HCT116 (cell line): ENCODE results near the gene RFLNA. TPM values are rescaled to one million over a fixed set of nuclear protein-coding genes. Genes with fewer than 3 reads are reported as not detected.

Experiments used
- ATAC-seq: fragments of 200-7000 bp; cut with Tn5 transposase; 2 replicates; pipeline ENCODE4 v1.9.1; 2020; ENCODE audit warnings: mild to moderate bottlenecking, moderate library complexity
- BruUV-seq: library from RNA; stranded (reverse); fragments of 400-500 nt; replicated peaks from 2 replicates; lab custom pipeline; 2021; lab: Mats Ljungman, UMichigan
- CTCF ChIA-PET: fragments of 300-600 bp; sonication (Branson Sonifier 250); formaldehyde crosslinking; loops from one replicate; lab custom pipeline; 2021; ENCODE audit warnings: antibody characterized with exemption; lab: Charles Lee
- POLR2A ChIA-PET: fragments of 300-600, 350-600 bp; sonication (Branson Sonifier 250); formaldehyde crosslinking; loops from one replicate; lab custom pipeline; 2021; ENCODE audit warnings: antibody characterized with exemption; lab: Charles Lee
- RAD21 ChIA-PET, 2 experiments: fragments of 300-600 bp; sonication (Branson Sonifier 250); formaldehyde crosslinking; loops; one replicate each; lab custom pipeline; 2023; ENCODE audit warnings: low total read pairs in 2 of 2; ENCODE audit not compliant: uncharacterized antibody in 2 of 2, unreplicated experiment in 2 of 2, low non-redundant PET in 1 of 2; lab: Charles Lee
- DNase-seq: peaks from one replicate; pipeline ENCODE4 v3.0.0-alpha.2; 2010; ENCODE audit warnings: low read depth, low spot score
- H2AFZ ChIP-seq: fragments of 200-600 bp; shearing (Covaris generic), sonication (generic); 2 replicates; pipeline ENCODE4 v1.6.1; 2017; ENCODE audit warnings: low read depth, mixed run types, mixed read lengths, antibody characterized with exemption, low read length; ENCODE audit not compliant: poor library complexity, severe bottlenecking
- H3K27ac ChIP-seq: 2 replicates; pipeline ENCODE4 v1.5.1; 2012; ENCODE audit warnings: low read depth, low read length
- H3K27me3 ChIP-seq: fragments of 200-600 bp; sonication (generic); 2 replicates; pipeline ENCODE4 v1.6.1; 2016; ENCODE audit warnings: mixed run types, low read length, mixed read lengths; ENCODE audit not compliant: insufficient read depth
- H3K36me3 ChIP-seq, 2 experiments: fragments of 200-500 bp in 1 of 2; fragments of 200-600 bp in 1 of 2; sonication (Bioruptor generic) in 1 of 2; sonication (generic) in 1 of 2; 2 replicates each; pipeline versions ENCODE4 v1.5.1 to v1.6.1; 2014 to 2016; ENCODE audit warnings: low read length in 2 of 2, inconsistent platforms in 1 of 2, mixed read lengths in 1 of 2, mixed run types in 1 of 2; ENCODE audit not compliant: insufficient read depth in 2 of 2, control insufficient read depth in 1 of 2
- H3K4me1 ChIP-seq, 2 experiments: fragments of 200-600 bp in 1 of 2; sonication (generic) in 1 of 2; 2 replicates each; pipeline versions ENCODE4 v1.5.1 to v1.6.1; 2012 to 2017; ENCODE audit warnings: low read length in 2 of 2, inconsistent platforms in 1 of 2, mild to moderate bottlenecking in 1 of 2, mixed read lengths in 1 of 2, mixed run types in 1 of 2, moderate library complexity in 1 of 2; ENCODE audit not compliant: insufficient read depth in 2 of 2, control insufficient read depth in 1 of 2
- H3K4me2 ChIP-seq: fragments of 200-600 bp; sonication (generic); 2 replicates; pipeline ENCODE4 v1.6.1; 2017; ENCODE audit warnings: mixed run types, low read length, mixed read lengths
- H3K4me3 ChIP-seq, 2 experiments: fragments of 200-600 bp in 1 of 2; sonication (generic) in 1 of 2; replicated peaks in 1 of 2; 2 replicates each; pipeline ENCODE4 v1.5.1; 2011 to 2016; ENCODE audit warnings: low read length in 2 of 2, control low read depth in 1 of 2, low read depth in 1 of 2, mild to moderate bottlenecking in 1 of 2, mixed read lengths in 1 of 2, mixed run types in 1 of 2
- H3K79me2 ChIP-seq: fragments of 200-600 bp; sonication (generic); 2 replicates; pipeline ENCODE4 v1.6.1; 2017; ENCODE audit warnings: mild to moderate bottlenecking, mixed run types, low read length, moderate library complexity, mixed read lengths; ENCODE audit not compliant: insufficient read depth
- H3K9ac ChIP-seq: fragments of 200-600 bp; sonication (generic); 2 replicates; pipeline ENCODE4 v1.6.1; 2016; ENCODE audit warnings: low read length, mixed read lengths
- H3K9me2 ChIP-seq: fragments of 200-600 bp; sonication (generic), shearing (Covaris generic); 2 replicates; pipeline ENCODE4 v1.6.1; 2017; ENCODE audit warnings: mixed run types, mild to moderate bottlenecking, moderate library complexity; ENCODE audit not compliant: insufficient read depth
- H3K9me3 ChIP-seq, 2 experiments: fragments of 200-500 bp in 1 of 2; fragments of 200-600 bp in 1 of 2; sonication (Bioruptor generic) in 1 of 2; sonication (generic) in 1 of 2; 2 replicates each; pipeline ENCODE4 v1.6.1; 2014 to 2017; ENCODE audit warnings: low read length in 2 of 2, mixed read lengths in 2 of 2, inconsistent platforms in 1 of 2, low read depth in 1 of 2, mild to moderate bottlenecking in 1 of 2, mixed run types in 1 of 2, moderate library complexity in 1 of 2; ENCODE audit not compliant: control insufficient read depth in 1 of 2, insufficient read depth in 1 of 2
- H4K20me1 ChIP-seq: fragments of 200-600 bp; sonication (generic), shearing (Covaris generic); 2 replicates; pipeline ENCODE4 v1.6.1; 2017; ENCODE audit warnings: mixed run types, mild to moderate bottlenecking, moderate library complexity; ENCODE audit not compliant: insufficient read depth
- CBX3 ChIP-seq: IDR thresholded peaks from 2 replicates; pipeline ENCODE4 v1.6.1; 2012; ENCODE audit warnings: low read depth
- CEBPB ChIP-seq: IDR thresholded peaks from 2 replicates; pipeline ENCODE4 v1.6.1; 2012; ENCODE audit warnings: low read depth
- CTCF ChIP-seq, 3 experiments: fragments of 200-600 bp in 1 of 3; sonication (generic) in 1 of 3; IDR thresholded peaks in 2 of 3; conservative IDR thresholded peaks in 1 of 3; 2 replicates each; pipeline ENCODE4 v1.5.1; 2012 to 2017; ENCODE audit warnings: low read depth in 2 of 3, low read length in 2 of 3, antibody characterized with exemption in 1 of 3, borderline replicate concordance in 1 of 3, control low read depth in 1 of 3, mild to moderate bottlenecking in 1 of 3, mixed read lengths in 1 of 3, mixed run types in 1 of 3, moderate library complexity in 1 of 3; ENCODE audit not compliant: insufficient read depth in 1 of 3
- EGR1 ChIP-seq: IDR thresholded peaks from 2 replicates; pipeline ENCODE4 v1.6.1; 2012; ENCODE audit warnings: low read depth
- ELF1 ChIP-seq: IDR thresholded peaks from 2 replicates; pipeline ENCODE4 v1.6.1; 2012; ENCODE audit warnings: low read depth, borderline replicate concordance
- EZH2 ChIP-seq: fragments of 200-600 bp; sonication (generic); IDR thresholded peaks from 2 replicates; pipeline ENCODE4 v1.6.1; 2017; ENCODE audit warnings: antibody characterized with exemption, mixed run types
- EZH2phosphoT487 ChIP-seq: fragments of 200-600 bp; IDR thresholded peaks from 2 replicates; pipeline ENCODE4 v1.6.1; 2018; ENCODE audit warnings: antibody characterized with exemption, borderline replicate concordance
- FOSL1 ChIP-seq: IDR thresholded peaks from 2 replicates; pipeline ENCODE4 v1.6.1; 2012; ENCODE audit warnings: low read depth
- JUND ChIP-seq: IDR thresholded peaks from 2 replicates; pipeline ENCODE4 v1.6.1; 2012
- REST ChIP-seq: IDR thresholded peaks from 2 replicates; pipeline ENCODE4 v1.6.1; 2012; ENCODE audit warnings: low read depth
- SIN3A ChIP-seq: IDR thresholded peaks from 2 replicates; pipeline ENCODE4 v1.6.1; 2012; ENCODE audit warnings: low read depth
- YY1 ChIP-seq: IDR thresholded peaks from 2 replicates; pipeline ENCODE4 v1.6.1; 2011; ENCODE audit warnings: low read length, low read depth, moderate library complexity, mild to moderate bottlenecking; ENCODE audit not compliant: insufficient replicate concordance; ENCODE audit errors: extremely low read depth
- ZBTB33 ChIP-seq: IDR thresholded peaks from 2 replicates; pipeline ENCODE4 v1.6.1; 2011; ENCODE audit warnings: mild to moderate bottlenecking, low read length, moderate library complexity; ENCODE audit not compliant: insufficient replicate concordance; ENCODE audit errors: extremely low read depth
- ZFX ChIP-seq: fragments of 450-650 bp; IDR thresholded peaks from 2 replicates; pipeline ENCODE4 v1.6.1; 2017
- intact Hi-C: fragments of 100-400 bp; cut with micrococcal nuclease; formaldehyde crosslinking; loops from 2 replicates; pipeline ENCODE4 v1.10.0; 2022
- total RNA-seq: library from RNA; stranded (reverse); gene quantifications from one replicate; pipeline ENCODE4 v1.2.1, GENCODE V29; 2021; ENCODE audit not compliant: unreplicated experiment
- TF ChIP-seq, protein P1 (sequence below): IDR thresholded peaks from 2 replicates; pipeline ENCODE4 v1.6.1; 2012

Gene RFLNA
- total RNA-seq, 1 experiment from 2014 or later, result not detected

- ChIA-PET POLR2A (no interaction called here), RAD21 (no interaction called here), CTCF (no interaction called here)
- H4K20me1 ChIP-seq, result no peaks in the 10 kb centered on the region
- no peak for ATAC-seq
- no peak overlapping the region for H3K9ac ChIP-seq
- H3K9me3 ChIP-seq, result no peaks in the 10 kb centered on the region
- H3K27ac ChIP-seq, result no peak overlapping the region
- no peak overlapping the region for H2AFZ ChIP-seq
- no peak for DNase-seq
- no peaks in the 10 kb centered on the region for H3K4me1 ChIP-seq
- TF ChIP-seq CTCF (IDR thresholded peaks at IDR 0.05 in 2 of 3, conservative IDR thresholded peaks at IDR 0.05 in 1 of 3; ENCODE audit: borderline replicate concordance in 1 of 3, insufficient read depth in 1 of 3, low read depth in 2 of 3, low read length in 2 of 3), result no peak
- no peak for TF ChIP-seq CBX3
- TF ChIP-seq ZBTB33, result no peak
- TF ChIP-seq YY1, result no peak
- TF ChIP-seq REST, result no peak
- TF ChIP-seq ZFX, result no peak
- no peak for TF ChIP-seq JUND
- TF ChIP-seq CEBPB, result no peak
- no peak for TF ChIP-seq EZH2
- no peak for TF ChIP-seq SIN3A
- TF ChIP-seq EZH2phosphoT487, result no peak
- TF ChIP-seq, protein P1, sequence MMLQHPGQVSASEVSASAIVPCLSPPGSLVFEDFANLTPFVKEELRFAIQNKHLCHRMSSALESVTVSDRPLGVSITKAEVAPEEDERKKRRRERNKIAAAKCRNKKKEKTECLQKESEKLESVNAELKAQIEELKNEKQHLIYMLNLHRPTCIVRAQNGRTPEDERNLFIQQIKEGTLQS, result no peak
- TF ChIP-seq ELF1, result no peak
- TF ChIP-seq EGR1, result no peak
- TF ChIP-seq FOSL1, result no peak
- TF ChIP-seq, all 23 proteins: peak for 0
- BruUV-seq, result no TSS peak
- Histone ChIP-seq H3K79me2 (no peaks in the 10 kb centered on the region), H3K27me3 (no peaks in the 10 kb centered on the region; the same call in 1 of the 2 replicates), H3K9me2 (no peaks in the 10 kb centered on the region), H3K4me3 (no peak overlapping the region), H3K4me2 (no peak overlapping the region), H3K36me3 (no peaks in the 10 kb centered on the region)
- intact Hi-C loops, result no loop called here
These were observed 45.7 kb upstream of the RFLNA start for GRCh38 chr12:124248941-124249825.
